GM06990 (cell line): Measurements from ENCODE around the gene CCDC73.

Experiments
- DNase-seq: peaks from one replicate; pipeline ENCODE4 v3.0.0-alpha.2; 2011; ENCODE audit not compliant: insufficient read length; ENCODE audit errors: extremely low read depth
- H3K27me3 ChIP-seq: replicated peaks from 2 replicates; pipeline ENCODE4 v1.6.0; 2011; ENCODE audit warnings: low read length; ENCODE audit not compliant: control insufficient read depth, insufficient read depth
- H3K36me3 ChIP-seq: 2 replicates; pipeline ENCODE4 v1.5.1; 2011; ENCODE audit warnings: low read length; ENCODE audit not compliant: control insufficient read depth, insufficient read depth
- H3K4me3 ChIP-seq: replicated peaks from 2 replicates; pipeline ENCODE4 v1.5.1; 2011; ENCODE audit warnings: low read depth, mild to moderate bottlenecking, control low read depth, low read length
- TF ChIP-seq, protein P1 (sequence below): IDR thresholded peaks from 2 replicates; pipeline ENCODE4 v1.5.1; 2011; ENCODE audit warnings: low read length, control low read depth, mild to moderate bottlenecking, inconsistent platforms; ENCODE audit not compliant: insufficient read depth, poor library complexity, severe bottlenecking

Gene CCDC73

DNA sequence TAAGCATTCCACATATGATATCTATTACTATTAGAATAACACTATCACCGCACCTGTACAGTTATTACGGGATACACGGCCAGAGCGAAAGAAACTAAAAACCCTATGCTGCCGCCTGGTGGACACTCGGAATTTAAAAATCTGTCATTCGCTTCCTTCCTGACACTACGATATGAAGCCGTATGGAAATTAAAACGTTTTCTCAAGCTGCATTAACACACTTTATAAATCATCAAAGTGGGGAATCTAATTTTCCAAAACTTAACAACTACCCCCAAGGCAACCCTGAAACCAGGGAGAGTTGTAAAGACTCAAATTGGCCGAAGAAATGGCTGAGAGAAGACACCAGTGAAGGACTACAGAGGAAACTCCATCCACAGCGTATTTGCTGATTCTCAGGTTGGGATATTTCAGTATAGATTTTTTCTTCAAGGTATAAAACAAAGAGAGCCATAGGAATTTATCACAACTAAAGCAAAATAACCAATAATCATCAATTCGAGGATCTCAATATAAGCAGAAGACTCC lies 1.4 kb downstream of the CCDC73 start:
- no peak for DNase-seq
- Histone ChIP-seq H3K4me3 (no peak overlapping the region; the same call in none of the 2 replicates), H3K27me3 (no peaks in the 10 kb centered on the region), H3K36me3 (no peaks in the 10 kb centered on the region)
- TF ChIP-seq, protein P1, sequence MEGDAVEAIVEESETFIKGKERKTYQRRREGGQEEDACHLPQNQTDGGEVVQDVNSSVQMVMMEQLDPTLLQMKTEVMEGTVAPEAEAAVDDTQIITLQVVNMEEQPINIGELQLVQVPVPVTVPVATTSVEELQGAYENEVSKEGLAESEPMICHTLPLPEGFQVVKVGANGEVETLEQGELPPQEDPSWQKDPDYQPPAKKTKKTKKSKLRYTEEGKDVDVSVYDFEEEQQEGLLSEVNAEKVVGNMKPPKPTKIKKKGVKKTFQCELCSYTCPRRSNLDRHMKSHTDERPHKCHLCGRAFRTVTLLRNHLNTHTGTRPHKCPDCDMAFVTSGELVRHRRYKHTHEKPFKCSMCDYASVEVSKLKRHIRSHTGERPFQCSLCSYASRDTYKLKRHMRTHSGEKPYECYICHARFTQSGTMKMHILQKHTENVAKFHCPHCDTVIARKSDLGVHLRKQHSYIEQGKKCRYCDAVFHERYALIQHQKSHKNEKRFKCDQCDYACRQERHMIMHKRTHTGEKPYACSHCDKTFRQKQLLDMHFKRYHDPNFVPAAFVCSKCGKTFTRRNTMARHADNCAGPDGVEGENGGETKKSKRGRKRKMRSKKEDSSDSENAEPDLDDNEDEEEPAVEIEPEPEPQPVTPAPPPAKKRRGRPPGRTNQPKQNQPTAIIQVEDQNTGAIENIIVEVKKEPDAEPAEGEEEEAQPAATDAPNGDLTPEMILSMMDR: peak; percentile 72

DNA sequence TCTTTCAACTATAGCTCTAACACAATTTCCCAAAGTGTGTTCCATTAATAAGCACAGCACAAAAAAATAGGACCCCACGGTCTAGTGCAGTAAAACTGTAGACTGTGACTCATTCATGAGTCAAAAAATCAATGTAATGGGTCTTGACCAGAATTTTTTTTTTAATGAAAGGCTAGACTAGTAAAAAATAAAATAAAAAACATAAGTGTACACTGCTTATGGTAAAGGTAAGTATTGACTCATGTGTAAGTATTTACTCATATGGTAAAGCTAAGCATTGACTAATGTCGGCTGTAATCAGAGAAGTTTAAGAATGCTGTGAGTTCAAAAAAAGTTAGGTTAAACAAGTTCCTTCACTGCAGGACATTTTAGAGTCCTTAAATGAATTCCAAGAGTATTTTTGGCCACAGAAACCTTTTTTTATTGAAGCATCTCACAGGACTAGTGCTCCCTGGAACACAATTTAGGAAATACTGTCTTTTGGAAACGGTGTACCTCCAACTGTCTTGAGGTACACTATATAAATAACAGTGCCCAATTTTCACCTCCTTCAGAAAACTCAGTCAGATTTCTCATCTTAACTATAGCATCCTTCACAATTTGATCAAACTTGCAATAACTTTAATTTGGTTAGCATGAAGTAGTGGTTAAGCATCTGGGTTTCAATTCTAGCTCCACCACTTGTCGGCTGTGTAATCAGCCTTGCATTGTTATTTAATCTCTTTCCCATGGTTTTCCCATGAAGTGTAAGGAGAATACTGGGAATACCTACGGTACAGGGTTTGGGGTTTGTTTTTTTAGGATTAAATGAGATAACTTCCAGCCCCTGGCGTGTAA lies 2.1 kb downstream of the CCDC73 start:
- Histone ChIP-seq H3K36me3 (no peaks in the 10 kb centered on the region), H3K27me3 (no peaks in the 10 kb centered on the region), H3K4me3 (no peak overlapping the region; the same call in none of the 2 replicates)
- DNase-seq: no peak
- TF ChIP-seq, protein P1: no peak

DNA sequence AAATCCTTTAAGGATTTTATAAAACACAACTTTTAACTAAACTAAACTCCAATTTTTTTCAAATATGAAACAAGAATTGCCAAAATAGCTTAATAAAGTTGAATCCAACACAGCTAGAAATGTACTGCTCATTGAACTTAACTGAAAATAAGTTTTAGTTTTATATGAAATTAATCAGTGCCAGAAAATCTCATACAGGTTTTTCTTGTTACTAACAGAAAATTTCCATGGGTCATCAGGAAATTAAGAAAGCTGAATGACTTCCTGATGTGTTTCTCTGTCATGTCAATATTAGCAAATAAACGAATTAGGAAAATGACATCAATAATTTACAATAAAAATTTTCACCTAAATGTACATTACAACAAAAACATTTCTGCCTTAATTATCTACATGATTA lies 3.5 kb downstream of the CCDC73 start:
- TF ChIP-seq, protein P1: no peak
- DNase-seq: no peak
- Histone ChIP-seq H3K36me3 (no peaks in the 10 kb centered on the region), H3K4me3 (no peak overlapping the region), H3K27me3 (no peaks in the 10 kb centered on the region)

DNA sequence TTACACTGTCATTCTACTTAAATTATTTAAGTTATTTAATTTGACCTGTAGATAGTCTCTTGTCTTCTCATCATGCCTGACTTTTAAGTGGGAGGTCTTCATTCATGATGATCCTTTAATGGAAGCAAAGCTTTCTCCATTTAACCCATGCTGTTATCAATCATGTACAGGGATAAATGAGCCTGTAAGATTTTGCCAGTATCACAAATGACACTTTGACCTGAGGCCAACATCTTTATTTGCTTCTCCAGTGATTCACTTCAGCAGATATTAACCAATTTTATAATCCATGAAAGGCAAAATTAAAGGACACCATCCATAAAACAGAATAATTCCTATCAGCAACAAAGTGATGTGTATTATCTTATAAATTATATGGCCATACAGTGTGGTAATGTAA lies 7.7 kb downstream of the CCDC73 start:
- DNase-seq: no peak
- H3K27me3 ChIP-seq: no peaks in the 10 kb centered on the region
- no peaks in the 10 kb centered on the region for H3K36me3 ChIP-seq
- no peak overlapping the region for H3K4me3 ChIP-seq
- TF ChIP-seq, protein P1: no peak

DNA sequence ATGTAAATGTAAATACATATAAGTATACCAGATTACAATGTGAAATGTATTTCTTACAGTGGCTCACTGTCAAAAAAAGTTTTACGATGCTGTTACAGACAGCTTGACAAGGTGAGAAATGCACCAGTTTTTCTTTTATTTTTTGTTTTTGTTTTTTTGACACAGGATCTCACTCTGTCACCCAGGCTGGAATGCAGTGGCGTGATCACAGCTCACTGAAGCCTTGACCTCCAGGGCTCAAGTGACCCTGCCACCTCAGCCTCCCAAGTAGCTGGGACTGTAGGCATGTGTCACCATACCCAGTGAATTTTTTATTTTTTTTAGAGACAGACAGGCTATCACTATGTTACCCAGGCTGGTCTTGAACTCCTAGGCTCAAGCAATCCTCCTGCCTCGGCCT lies 9.2 kb downstream of the CCDC73 start:
- no peak overlapping the region for H3K4me3 ChIP-seq
- TF ChIP-seq, protein P1: no peak
- H3K36me3 ChIP-seq: no peaks in the 10 kb centered on the region
- no peak for DNase-seq
- H3K27me3 ChIP-seq: no peaks in the 10 kb centered on the region
